Stimulated activated CD8-positive, alpha-beta memory T cell treated with anti-CD3 and anti-CD28 coated beads, Interleukin-15, amount 100 ng/mL, for 24 hours (primary cell): Measurements from ENCODE around the gene ACTG1.

Experiments
- DNase-seq: peaks from one replicate; pipeline ENCODE4 v3.0.0-alpha.2; 2020; ENCODE audit warnings: low read depth

Gene ACTG1

GRCh38 chr17:81518113-81518784 lies 5.7 kb upstream of the ACTG1 start:
- DNase-seq, result no peak

DNA sequence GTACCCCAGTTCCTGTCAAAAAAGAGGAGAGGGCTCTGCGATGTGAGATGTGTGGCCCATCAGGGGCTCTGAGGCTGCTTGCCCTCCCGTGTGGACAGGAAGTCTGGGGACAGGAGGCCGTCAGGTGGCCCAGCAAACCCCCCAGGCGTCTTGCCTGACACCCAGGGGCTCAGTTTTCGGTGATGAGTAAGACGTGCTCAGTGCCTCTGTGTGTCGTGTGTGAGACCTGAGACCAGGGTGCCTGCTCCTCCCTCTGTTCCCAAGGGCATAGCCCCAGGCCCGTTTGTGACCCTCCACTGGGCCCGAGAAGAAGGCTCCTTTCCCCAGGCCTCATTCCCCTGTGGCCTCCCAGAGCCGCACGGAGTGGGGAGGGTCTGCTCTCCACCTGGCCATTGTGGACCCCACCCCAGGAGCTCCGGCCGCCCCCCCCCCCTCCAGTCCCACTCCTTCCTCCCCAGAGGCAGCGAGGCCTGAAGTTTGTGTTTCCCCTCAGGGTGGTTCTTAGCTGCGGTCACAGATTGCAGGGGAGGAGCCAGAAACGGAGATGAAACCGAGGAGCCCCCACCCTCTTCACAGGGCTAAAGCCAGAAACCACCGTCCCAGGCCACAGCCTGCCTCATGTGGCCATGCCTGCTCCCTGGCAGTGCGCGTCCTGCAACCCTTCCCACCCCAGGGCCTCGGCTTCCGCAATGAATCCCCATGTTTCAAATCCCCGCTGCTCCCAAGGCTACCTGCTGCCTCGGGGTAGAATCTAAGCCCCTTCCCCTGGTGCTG lies 4.9 kb upstream of the ACTG1 start:
- no peak for DNase-seq

DNA sequence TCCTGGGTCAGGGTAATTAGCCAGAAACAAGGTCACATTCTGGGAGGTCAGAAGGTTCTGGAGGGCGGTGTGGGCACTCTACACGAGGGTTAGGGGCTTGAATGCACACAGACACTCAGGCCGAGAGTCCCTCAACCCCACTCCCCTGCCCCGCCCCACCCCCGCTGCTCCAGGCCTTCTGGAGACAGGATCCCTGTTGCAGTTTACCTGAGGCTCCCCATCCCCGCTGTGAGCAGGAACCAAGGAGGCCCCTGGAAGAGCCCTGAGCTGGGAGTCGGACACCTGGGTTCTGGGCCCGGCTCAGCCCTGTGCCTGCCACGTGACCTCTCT lies 4.4 kb upstream of the ACTG1 start:
- no peak for DNase-seq

- no peak for DNase-seq
These were observed 3.8 kb upstream of the ACTG1 start for GRCh38 chr17:81516439-81516838.

DNA sequence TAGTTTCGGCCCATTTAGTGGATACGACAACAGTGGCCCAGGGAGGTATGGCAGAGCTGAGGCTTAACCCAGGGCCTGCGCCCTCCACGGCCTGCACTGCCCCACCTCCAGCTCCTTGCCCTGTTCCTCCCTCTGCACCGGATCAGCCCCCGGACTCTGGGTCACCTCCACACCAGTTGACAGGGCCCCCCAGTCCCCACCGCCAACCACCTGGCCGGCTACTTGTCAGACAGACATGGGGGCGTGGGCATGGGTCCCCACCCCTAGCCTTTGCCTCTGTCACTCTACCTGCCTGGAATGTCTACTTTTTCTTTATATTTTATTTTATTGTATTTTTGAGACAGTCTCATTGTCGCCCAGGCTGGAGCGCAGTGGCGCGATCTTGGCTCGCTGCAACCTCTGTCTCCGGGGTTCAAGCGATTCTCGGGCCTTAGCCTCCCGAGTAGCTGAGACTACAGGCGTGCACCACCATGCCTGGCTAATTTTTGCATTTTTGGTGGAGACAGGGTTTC lies 3.0 kb upstream of the ACTG1 start:
- no peak for DNase-seq

DNA sequence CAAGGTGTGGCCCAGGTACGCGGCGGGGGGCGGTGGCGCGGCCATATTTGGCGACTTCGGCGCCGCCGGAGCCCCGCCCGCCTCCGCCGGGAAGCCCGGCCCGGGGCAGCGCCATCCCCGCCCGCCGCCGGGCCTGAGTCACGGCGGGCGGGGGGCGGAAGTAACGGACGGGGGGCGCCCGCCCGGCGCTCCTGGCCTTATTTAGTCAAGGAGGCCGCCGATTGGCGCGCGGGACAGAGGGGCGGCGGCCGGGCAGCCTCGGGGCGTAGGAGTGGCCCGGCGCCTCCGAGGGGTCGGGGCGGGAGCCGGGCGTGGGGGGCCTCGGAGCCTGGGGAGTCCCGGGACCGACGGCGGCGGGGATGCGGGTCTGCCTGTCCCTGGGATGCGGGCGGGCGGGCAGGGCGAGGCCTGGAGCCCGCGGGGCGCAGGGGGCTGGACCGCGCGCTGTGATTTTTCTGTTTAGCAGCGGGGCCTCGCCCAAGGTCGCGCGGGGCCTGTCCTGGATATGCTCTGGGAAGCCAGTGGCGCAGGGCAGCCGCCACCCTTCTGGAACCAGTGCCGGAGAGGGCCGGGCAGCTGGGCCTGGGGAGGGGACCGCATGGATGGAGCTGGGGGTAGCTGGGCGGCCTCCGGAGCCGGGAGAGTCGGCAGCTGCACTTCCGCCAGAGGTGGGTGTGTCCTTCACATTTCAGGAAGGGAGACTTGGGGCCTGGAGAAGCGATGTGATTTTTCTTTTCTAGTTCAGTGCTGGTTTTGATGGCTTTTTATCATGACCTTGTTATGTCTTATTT lies 2.3 kb upstream of the ACTG1 start:
- no peak for DNase-seq

DNA sequence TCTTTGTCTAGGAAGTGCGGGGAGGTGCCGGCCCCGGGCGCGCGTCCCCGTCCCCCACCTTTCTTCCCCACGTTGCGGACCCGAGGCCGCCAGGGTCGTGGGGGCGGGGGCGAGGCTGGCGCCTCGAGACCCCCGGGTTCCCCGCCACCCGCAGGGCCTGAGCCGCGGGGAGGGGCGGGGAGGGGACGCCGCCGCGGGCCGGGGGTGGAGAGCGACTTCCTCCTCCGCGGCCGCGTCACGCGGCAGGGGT lies 1.8 kb upstream of the ACTG1 start:
- no peak for DNase-seq

DNA sequence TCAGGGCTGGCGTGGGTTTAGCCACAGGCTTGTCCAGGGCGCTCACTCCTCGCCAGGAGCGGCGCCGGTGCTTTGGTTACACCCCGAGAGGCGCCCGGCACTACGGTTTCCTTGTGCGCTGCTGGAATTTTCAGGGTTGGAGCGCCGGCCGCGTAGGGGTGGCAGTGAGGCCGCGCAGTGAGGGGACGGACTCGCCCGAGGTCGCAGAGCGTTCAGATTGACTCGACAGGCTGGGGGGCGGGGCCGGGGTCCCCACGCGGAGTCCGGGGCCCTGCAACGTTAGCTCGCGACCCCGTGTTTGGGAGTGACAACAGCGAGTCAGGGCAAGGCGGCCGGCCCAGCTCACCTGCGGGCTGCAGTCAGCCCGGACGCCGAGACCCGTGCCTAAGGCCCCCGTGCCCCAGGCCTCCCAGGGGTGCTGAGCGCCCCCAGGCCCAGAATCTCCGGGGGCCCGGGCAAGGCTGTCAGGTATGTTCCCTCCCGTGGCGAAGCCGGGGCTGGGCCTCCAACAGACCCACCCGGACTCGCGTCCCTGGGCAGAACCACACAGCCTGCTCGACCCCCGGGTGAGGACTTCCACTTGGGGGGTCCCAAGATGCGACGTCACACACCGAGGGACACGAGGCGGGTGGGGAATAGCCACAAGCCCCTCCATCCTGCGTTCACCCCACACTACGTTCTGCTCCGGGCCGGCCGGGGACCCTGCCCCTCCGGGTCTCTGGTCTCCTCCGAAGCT lies 1.3 kb upstream of the ACTG1 start:
- DNase-seq, result no peak

DNA sequence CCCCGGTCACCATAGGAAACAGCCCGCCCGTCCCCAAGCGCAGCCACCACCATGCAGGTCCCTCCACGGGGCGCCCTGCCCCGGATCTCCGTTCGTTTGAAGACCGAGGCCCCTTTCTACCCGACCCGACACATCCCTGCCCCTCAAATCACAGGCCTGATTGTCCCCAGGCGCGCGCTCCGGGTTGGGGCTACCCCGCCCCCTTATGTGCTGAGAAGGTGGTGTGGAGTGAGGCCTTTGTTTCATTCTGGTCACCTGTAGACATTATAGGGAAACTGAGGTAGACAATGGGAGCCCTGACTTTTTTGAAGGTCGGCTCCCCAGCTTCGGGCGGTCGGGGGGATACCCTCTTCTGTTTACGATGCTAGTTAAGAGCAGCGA lies 763 bp upstream of the ACTG1 start:
- no peak for DNase-seq

- DNase-seq, result no peak
These were observed 616 bp downstream of the ACTG1 start for GRCh38 chr17:81511804-81512561.

DNA sequence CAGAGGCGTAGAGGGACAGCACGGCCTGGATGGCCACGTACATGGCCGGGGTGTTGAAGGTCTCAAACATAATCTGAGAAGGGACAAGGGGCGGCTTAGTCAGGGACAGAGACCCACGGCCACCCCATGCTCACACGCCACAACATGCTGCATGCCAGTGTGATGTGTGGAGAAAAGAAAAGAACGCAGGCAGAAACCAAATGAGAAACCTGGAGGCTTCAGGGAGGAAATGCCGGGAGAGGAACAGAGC lies 1.1 kb downstream of the ACTG1 start:
- DNase-seq, result no peak

DNA sequence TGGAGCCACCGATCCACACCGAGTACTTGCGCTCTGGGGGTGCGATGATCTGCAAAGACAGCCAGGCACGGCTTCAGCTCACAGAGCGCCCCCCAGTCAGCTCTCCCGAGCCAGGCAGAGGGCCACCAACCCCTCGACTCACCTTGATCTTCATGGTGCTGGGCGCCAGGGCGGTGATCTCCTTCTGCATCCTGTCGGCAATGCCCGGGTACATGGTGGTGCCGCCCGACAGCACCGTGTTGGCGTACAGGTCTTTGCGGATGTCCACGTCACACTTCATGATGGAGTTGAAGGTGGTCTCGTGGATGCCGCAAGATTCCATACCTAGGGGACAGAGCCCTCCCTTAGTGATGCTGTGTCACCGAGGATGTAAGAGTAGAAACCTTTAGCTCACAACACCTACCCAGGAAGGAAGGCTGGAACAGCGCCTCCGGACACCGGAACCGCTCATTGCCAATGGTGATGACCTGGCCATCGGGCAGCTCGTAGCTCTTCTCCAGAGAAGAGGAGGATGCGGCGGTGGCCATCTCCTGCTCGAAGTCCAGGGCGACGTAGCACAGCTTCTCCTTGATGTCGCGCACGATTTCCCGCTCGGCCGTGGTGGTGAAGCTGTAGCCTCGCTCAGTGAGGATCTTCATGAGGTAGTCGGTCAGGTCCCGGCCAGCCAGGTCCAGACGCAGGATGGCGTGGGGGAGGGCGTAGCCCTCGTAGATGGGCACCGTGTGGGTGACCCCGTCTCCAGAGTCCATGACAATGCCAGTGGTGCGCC lies 1.6 kb downstream of the ACTG1 start:
- no peak for DNase-seq

DNA sequence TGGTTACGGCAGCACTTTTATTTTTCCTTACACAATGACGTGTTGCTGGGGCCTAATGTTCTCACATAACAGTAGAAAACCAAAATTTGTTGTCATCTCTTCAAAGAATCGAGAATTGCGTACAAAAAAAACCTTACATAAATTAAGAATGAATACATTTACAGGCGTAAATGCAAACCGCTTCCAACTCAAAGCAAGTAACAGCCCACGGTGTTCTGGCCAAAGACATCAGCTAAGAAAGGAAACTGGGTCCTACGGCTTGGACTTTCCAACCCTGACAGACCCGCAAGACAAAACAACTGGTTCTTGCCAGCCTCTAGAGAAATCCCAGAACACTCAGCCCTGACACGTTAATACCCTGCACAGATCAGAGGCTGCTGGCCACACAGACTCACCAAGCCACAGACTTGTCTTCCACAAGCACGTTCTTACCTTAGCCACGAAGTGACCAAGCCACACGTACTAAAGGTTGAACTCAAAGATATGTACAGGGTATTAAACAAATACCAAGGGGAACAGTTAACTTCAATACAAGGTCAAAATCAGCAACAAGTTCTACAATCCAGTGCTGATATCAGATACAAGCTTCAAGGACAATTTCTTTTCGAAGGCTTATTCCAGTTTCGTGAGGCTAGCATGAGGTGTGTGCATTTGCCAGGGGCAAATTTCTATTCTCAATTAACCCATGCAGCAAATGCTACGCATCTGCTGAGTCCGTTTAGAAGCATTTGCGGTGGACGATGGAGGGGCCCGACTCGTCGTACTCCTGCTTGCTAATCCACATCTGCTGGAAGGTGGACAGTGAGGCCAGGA lies 2.4 kb downstream of the ACTG1 start:
- no peak for DNase-seq

- DNase-seq, result no peak
These were observed 3.2 kb downstream of the ACTG1 start for GRCh38 chr17:81509207-81509971.

GRCh38 chr17:81508639-81509206 lies 3.9 kb downstream of the ACTG1 start:
- no peak for DNase-seq

- DNase-seq, result no peak
These were observed 9.0 kb downstream of the ACTG1 start for GRCh38 chr17:81503619-81504018.

- DNase-seq, result no peak
These were observed 10.1 kb downstream of the ACTG1 start for GRCh38 chr17:81502471-81503017.

DNA sequence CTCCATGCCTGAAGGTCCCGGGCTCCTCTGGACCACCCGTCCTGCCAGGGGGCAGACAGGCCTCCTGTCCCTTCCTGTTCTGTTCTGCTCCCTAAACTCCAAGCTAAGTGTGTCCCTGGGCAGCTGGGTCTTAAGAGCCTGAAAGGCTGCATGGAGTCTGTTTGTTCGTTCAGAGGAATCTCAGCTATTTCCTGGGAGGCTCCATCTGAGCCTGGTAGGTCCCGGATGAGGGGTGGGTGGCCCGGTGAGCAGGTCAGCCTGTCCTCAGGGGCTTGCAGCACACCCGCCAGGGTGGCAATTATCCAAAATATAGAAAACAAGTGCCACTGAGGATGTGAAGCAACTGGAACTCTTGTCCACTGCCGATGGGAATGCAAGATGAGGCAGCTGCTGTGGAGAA lies 12.6 kb downstream of the ACTG1 start:
- no peak for DNase-seq

GRCh38 chr17:81499601-81499970 lies 13.0 kb downstream of the ACTG1 start:
- DNase-seq, result no peak
